Stimulated activated CD4-positive, alpha-beta T cell treated with anti-CD3 and anti-CD28 coated beads, Interleukin-2, amount 100 ng/mL, for 4 hours (primary cell): ENCODE measurements around the gene MYL7.

ENCODE experiments used
- DNase-seq: peaks from one replicate; pipeline ENCODE4 v3.0.0-alpha.2; 2020; ENCODE audit warnings: low read depth

MYL7 gene

GRCh38 chr7:44150466-44150832 is 9.3 kb upstream of the MYL7 start:
- no peak for DNase-seq

- DNase-seq: no peak
Observed at GRCh38 chr7:44149571-44150465, 8.7 kb upstream of the MYL7 start.

DNA sequence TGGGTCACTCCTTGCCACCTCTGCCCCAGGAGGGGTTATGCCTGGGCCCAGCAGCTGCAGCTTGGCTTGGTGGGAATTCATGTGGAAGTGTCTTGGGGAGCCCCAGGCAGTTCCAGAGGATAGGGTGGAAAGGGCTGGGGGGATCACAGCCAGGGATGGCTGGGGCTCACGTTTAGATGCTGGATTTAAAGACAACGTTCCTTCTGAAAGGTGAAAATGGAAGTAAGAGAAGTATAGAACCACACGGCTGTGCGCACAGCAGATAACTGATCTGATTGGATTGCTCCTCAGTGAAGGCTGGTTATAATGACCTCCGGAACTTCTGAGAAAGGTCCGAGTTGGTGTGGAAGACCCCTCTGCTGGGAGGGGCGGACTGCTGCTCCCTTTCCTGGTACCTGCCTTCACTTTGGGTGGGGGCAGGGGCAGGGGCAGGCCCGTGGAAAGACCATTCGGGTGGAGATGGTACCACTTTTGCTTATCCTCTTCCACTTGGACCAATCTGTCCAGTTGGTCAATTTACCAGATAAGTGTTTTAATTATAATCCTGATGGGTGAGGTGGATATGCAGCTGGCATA is 7.9 kb upstream of the MYL7 start:
- DNase-seq: no peak

DNA sequence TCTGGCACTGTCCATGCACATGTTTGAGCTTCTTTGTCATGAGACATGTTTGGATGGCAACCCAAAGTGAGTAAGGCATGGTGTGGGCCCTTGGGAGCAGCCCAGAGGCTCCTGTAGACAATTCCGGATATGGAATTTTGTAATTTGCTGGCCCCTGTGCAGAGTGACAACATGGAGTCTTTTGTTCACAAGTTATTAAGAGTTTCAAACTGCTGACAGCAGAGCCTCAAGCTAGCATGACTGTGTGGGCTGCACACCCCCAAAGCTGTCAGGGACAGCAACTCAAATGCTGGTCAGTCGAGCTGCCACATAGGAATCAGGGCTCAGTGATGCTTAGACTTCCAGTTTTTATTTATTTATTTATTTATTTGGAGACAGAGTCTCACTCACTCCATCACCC is 7.0 kb upstream of the MYL7 start:
- no peak for DNase-seq

- DNase-seq: no peak
Observed at GRCh38 chr7:44147026-44147991, 6.2 kb upstream of the MYL7 start.

DNA sequence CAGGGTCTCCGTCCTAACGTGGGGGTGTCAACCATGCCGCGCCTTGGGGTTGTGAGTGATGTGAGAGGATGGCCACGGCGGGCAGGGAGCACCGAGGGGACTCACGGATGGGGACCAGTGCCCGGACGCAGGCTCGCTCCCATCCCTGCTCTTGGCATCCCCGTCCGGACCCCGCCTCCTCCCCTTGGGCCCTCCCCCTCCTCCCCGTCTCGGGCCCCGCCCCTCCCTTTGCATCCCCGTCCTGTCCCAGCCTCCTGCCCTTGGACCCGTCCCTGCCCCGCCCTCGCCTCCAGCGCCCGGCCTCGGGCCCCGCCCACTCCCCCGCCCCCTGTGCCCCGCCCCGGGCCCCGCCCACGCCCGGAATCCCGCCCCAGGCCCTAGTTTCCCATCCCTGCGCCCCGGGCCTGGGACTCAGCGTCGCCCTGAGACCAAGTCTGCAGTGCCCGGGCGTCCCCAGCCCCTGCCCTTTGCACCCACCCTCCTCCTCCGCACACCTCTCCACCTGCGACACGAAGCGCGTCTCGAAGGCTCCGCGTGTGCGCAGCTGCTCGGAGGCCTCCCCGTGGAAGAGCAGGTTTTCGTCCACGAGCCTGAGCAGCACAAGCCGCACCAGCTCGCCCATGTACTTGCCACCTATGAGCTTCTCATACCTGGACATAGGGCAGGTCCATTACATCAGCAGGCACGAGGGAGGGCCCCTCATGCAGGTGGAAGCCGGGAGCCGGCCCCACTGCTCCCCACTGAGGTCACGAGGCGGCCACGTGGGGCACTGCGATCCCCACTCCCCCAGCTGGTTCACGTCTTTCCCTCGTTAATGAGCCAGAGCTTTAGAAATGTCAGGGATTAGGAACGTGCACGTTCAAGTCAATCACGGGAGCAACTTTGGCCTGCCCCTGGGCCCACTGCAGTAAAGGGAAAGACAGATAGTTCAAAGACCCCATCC is 5.1 kb upstream of the MYL7 start:
- DNase-seq: peak; percentile 58

- DNase-seq: peak; percentile 75
Observed at GRCh38 chr7:44145479-44145968, 4.4 kb upstream of the MYL7 start.

DNA sequence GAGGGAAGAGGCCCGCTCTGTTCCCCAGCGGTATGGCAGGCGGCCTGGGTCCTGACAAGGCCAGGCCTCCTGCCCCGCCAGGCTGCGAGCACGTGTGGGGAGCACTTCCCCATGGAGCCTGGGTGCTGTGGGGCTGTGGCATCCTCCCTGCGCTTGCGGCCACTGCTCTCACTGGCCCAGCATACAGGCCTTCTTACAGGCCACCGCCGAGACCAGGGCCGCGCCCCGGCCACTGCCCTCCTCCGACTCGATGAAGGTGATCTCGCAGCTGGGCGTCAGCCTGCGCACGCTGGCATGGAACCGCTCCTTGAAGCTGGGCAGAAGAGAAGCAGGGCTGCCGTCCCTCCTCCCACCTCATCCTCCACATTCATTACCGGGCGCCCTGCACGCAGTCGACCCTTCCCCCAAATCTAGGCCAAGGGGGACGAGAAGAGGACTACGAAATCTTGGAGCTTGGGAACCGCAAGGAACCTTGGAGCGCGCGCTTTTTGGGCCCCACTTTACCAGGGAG is 3.9 kb upstream of the MYL7 start:
- no peak for DNase-seq

DNA sequence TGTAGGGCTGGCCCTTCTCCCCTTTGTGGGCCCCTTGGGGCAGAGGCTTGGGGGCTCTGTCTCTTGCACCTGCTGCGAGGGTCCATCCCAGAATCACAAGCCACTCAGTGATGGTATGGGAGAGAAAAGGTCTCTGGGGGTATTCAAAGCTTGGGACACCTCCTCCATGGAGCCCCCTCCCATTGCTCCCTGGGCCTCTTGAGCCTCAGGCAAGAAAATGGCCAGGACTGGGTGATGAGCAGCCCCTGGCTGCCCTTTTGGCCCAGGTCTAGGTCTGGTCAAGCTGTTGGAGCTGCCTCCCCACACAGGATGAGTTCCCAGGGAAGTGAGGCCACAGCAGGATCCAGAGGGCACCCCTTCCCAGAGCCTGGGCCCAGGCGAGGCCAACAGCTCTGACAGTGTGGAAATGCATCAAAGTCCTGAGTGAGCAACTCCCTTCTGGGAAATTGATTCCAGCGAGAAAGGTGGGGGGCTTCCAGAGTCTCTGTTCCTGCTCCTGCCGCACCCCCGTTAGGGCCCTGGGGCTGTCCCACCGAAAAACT is 3.4 kb upstream of the MYL7 start:
- DNase-seq: no peak

- no peak for DNase-seq
Observed at GRCh38 chr7:44143646-44144250, 2.6 kb upstream of the MYL7 start.

DNA sequence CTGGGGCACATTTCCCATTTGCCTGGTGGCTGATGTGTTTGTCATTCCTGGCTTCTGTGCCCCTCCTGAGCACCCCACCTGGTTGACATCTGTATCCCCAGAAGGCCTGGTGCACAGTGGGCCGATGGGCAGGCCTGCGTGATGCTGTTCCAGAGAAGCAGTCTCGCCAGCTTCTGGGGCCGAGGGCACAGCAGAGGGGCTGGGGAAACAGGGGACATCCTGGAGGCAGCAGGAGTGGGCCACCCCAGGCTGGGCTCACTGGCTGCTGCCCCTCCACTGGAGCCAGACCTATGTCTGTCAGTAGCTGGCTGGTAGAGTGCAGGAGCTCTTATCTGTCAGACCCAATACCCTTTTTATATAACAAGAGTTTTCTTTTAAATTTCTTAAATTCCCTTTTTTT is 896 bp upstream of the MYL7 start:
- no peak for DNase-seq

DNA sequence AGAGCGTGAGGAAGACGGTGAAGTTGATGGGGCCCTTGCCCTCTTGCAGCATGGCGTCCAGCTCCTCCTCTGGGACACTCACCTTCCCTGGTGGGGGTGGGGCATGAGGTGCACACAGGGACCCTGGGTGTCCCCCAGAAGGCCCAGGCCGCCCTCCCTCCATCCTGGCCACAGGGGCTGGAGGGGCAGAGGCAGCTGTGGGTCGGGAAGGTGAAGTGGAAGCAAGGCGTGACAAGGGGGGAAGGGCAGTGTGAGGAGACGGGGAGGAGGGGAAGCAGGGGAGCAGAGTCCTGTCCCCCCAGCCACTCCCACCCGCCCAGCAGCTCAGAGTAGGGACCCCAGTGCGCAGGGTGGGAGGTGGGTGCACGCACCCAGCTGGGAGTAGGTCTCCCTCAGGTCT is 791 bp downstream of the MYL7 start:
- no peak for DNase-seq

DNA sequence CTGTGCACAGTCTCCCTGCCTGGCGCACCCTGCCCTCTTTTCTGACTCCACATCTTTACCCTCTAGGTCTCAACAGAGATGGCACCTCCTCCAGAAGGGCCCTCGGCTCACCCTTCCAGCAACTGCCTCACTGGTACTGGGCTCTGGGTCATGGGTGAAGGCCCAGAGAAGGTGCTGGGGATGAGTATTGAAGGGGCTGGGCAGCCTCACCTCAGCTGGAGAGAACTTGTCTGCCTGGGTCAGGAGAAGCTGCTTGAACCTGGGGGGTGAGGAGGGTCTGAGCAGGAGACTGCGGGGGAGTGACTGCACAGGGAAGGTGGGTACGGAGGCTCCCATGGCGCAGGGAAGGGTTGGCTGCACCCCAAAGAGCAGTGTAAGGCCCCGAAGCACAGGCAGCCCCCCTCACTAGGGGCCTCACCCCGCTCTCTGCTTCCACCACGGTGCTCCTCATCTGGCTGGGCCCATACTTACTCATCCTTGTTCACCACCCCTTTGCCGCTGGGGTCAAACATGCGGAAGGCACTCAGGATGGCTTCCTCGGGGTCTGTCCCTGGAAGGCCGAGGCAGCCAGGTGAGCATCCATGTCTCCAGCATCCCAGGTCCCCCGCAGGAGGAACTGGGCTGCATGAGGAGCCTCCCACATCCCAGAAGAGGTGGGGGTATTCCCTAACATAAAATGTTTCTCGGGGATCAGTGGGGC is 1.7 kb downstream of the MYL7 start:
- DNase-seq: no peak

GRCh38 chr7:44138698-44139097 is 2.4 kb downstream of the MYL7 start:
- DNase-seq: no peak

- no peak for DNase-seq
Observed at GRCh38 chr7:44136731-44137130, 4.4 kb downstream of the MYL7 start.

GRCh38 chr7:44134943-44135628 is 6.0 kb downstream of the MYL7 start:
- DNase-seq: no peak

DNA sequence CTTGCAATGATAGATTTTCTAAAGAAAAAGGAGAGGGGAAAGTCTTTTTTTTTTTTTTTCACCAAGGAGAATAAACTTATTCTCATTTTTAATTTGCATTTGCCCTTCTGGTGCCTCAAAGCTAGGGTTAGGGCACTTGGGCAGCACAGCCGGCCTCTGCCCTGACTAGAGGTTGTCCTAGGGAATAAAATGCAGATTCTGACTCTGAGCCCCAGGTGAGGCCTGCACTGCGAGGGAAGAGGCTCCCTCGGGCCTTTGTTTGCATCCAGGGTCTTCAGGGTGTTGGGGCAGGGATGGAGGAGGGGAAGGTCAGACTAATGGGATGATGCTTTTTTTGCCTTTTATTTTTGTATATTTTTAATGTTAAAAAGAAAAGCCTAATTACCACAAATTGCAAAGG is 7.8 kb downstream of the MYL7 start:
- DNase-seq: no peak

- no peak for DNase-seq
Observed at GRCh38 chr7:44132039-44132438, 9.1 kb downstream of the MYL7 start.
